B cell (primary cell): ENCODE results near the gene SLC24A3. TPM values are rescaled to one million over a fixed set of nuclear protein-coding genes. Genes with fewer than 3 reads are reported as not detected.

ENCODE experiments used
- ATAC-seq: fragments of 200-7000 bp; cut with Tn5 transposase; one replicate; pipeline ENCODE4 v1.10.0; 2021; ENCODE audit warnings: low read depth, mild to moderate bottlenecking, moderate number of reproducible peaks, moderate library complexity
- CTCF ChIA-PET: fragments of 350-600 bp; sonication (Branson Sonifier 250); formaldehyde crosslinking; loops from one replicate; lab custom pipeline; 2021; ENCODE audit warnings: antibody characterized with exemption, inconsistent platforms; lab: Charles Lee
- POLR2A ChIA-PET: fragments of 350-600 bp; sonication (Branson Sonifier 250); formaldehyde crosslinking; loops from one replicate; lab custom pipeline; 2021; ENCODE audit warnings: antibody characterized with exemption; lab: Charles Lee
- DNase-seq: peaks from one replicate; pipeline ENCODE4 v3.0.0; 2013
- H2AFZ ChIP-seq: 2 replicates; pipeline ENCODE4 v1.6.1; 2012; ENCODE audit warnings: mild to moderate bottlenecking, low read depth, low read length; ENCODE audit not compliant: insufficient read depth, poor library complexity, severe bottlenecking
- H3K27ac ChIP-seq, 2 donors: 1 replicate in 1 of 2; 2 replicates in 1 of 2; pipeline ENCODE4 v1.5.1; 2012 to 2013; ENCODE audit warnings: low read length in 2 of 2, mild to moderate bottlenecking in 2 of 2, moderate library complexity in 1 of 2
- H3K27me3 ChIP-seq, 4 experiments: fragments of 200-600 bp in 1 of 4; sonication (generic) in 1 of 4; replicated peaks in 1 of 4; 1 replicate in 2 of 4; 2 replicates in 2 of 4; pipeline versions ENCODE4 v1.6.1 to v1.7.0; 2013 to 2016; ENCODE audit warnings: low read length in 3 of 4, mild to moderate bottlenecking in 2 of 4, mixed read lengths in 1 of 4, moderate library complexity in 1 of 4; ENCODE audit not compliant: insufficient read depth in 4 of 4, control insufficient read depth in 3 of 4; ENCODE audit errors: control extremely low read depth in 1 of 4
- H3K36me3 ChIP-seq, 2 experiments: replicated peaks in 1 of 2; 1 replicate in 1 of 2; 2 replicates in 1 of 2; pipeline versions ENCODE4 v1.6.1 to v1.7.1; 2013; ENCODE audit warnings: low read length in 1 of 2; ENCODE audit not compliant: insufficient read depth in 2 of 2, control insufficient read depth in 1 of 2; ENCODE audit errors: control extremely low read depth in 1 of 2, extremely low read depth in 1 of 2
- H3K4me1 ChIP-seq, 2 donors: fragments of 200-600 bp in 1 of 2; sonication (generic) in 1 of 2; 1 replicate in 1 of 2; 2 replicates in 1 of 2; pipeline versions ENCODE4 v1.5.1 to v1.6.1; 2013 to 2017; ENCODE audit warnings: low read length in 2 of 2; ENCODE audit not compliant: control insufficient read depth in 2 of 2, insufficient read depth in 2 of 2
- H3K4me2 ChIP-seq: replicated peaks from 2 replicates; pipeline ENCODE3; 2012; ENCODE audit warnings: mild to moderate bottlenecking, low read depth, low read length; ENCODE audit not compliant: poor library complexity, severe bottlenecking
- H3K4me3 ChIP-seq, 5 experiments: fragments of 200-600 bp in 1 of 5; sonication (generic) in 1 of 5; 1 replicate in 3 of 5; 2 replicates in 2 of 5; pipeline versions ENCODE4 v1.5.1 to v1.7.0; 2011 to 2016; ENCODE audit warnings: low read length in 4 of 5, mild to moderate bottlenecking in 4 of 5, low read depth in 2 of 5, control low read depth in 1 of 5, moderate library complexity in 1 of 5; ENCODE audit not compliant: insufficient read depth in 1 of 5; ENCODE audit errors: control extremely low read depth in 1 of 5, extremely low read depth in 1 of 5
- H3K79me2 ChIP-seq: fragments of 200-600 bp; sonication (generic); one replicate; pipeline ENCODE4 v1.6.0; 2016; ENCODE audit warnings: low read length; ENCODE audit not compliant: control insufficient read depth, insufficient read depth
- H3K9ac ChIP-seq: fragments of 200-600 bp; sonication (generic); 2 replicates; pipeline ENCODE4 v1.6.1; 2017; ENCODE audit warnings: mild to moderate bottlenecking, low read length, moderate library complexity
- H3K9me3 ChIP-seq, 3 donors: one replicate each; pipeline versions ENCODE4 v1.6.1 to v1.7.1; 2013; ENCODE audit warnings: low read length in 2 of 3; ENCODE audit not compliant: control insufficient read depth in 2 of 3, insufficient read depth in 1 of 3; ENCODE audit errors: control extremely low read depth in 1 of 3
- H4K20me1 ChIP-seq: 2 replicates; pipeline ENCODE4 v1.6.0; 2012; ENCODE audit warnings: mild to moderate bottlenecking, low read length; ENCODE audit not compliant: insufficient read depth, control insufficient read depth, poor library complexity, severe bottlenecking
- H3K27ac Mint-ChIP-seq: one replicate; pipeline ENCODE4 v1.8.0; 2021; ENCODE audit warnings: mixed read lengths
- H3K27me3 Mint-ChIP-seq: one replicate; pipeline ENCODE4 v1.8.0; 2021; ENCODE audit warnings: mixed read lengths
- H3K4me1 Mint-ChIP-seq: one replicate; pipeline ENCODE4 v1.8.0; 2021; ENCODE audit warnings: mixed read lengths
- H3K4me3 Mint-ChIP-seq: one replicate; pipeline ENCODE4 v1.8.0; 2021; ENCODE audit warnings: mixed read lengths
- H3K9me3 Mint-ChIP-seq: one replicate; pipeline ENCODE4 v1.8.0; 2022; ENCODE audit warnings: mixed read lengths; ENCODE audit not compliant: insufficient read depth
- CTCF ChIP-seq: fragments of 200-600 bp; IDR thresholded peaks from one replicate; pipeline ENCODE4 v1.8.0; 2022; ENCODE audit warnings: antibody characterized with exemption, mild to moderate bottlenecking
- EZH2 ChIP-seq: IDR thresholded peaks from 2 replicates; pipeline ENCODE4 v1.6.1; 2012; ENCODE audit warnings: borderline replicate concordance, low read depth, mild to moderate bottlenecking, moderate library complexity, low read length; ENCODE audit not compliant: insufficient read depth, poor library complexity, severe bottlenecking
- WGBS: methylation state at CpG from one replicate; pipeline ENCODE4 v1.1.5; 2013; ENCODE audit warnings: missing lambda C conversion rate; ENCODE audit not compliant: insufficient coverage; 5-methylcytosine and 5-hydroxymethylcytosine counted together
- intact Hi-C: fragments of 100-400 bp; cut with micrococcal nuclease; formaldehyde crosslinking; loops from one replicate; pipeline ENCODE4 v1.10.0; 2022
- polyA plus RNA-seq: library from polyadenylated mRNA; depleted of rRNA; stranded (reverse); fragments of >200 nt; gene quantifications from 2 replicates; pipeline ENCODE4 v1.2.3, GENCODE V29; 2012
- total RNA-seq, 2 donors: library from RNA; stranded (reverse); fragments of 120-200 nt in 1 of 2; gene quantifications; 1 replicate in 1 of 2; 2 replicates in 1 of 2; pipeline versions ENCODE4 v1.2.3 to v1.2.4, GENCODE V29; 2013 to 2022

SLC24A3 gene
- total and polyA plus RNA-seq, 2 donors (not counting 1 experiment from before 2014, with no cell fraction given) = not detected

DNA sequence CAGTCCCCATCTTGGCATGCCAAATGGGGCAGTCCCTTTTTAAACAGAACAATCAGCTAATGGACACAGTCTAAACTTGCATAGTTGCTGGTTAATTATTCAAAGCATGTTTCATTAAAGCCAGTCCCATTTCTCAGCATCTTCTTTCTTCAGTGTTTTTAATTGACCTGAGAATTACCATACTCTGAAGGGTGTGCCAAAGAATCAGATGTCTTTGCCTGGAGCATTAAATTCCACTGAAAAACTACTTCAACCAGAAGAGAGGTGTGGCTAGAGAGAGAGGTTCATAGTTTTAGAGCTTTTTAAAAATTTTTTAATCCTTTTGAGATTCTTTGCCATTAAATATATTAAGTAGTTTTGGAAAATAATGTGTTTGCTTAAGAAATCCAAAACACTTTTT, 37.9 kb downstream of the SLC24A3 start:
- no peak for TF ChIP-seq EZH2
- TF ChIP-seq CTCF = no peak
- no peak overlapping the region for H3K9ac ChIP-seq
- DNase-seq (no peak), ATAC-seq (no peak)
- POLR2A ChIA-PET = no interaction called here
- intact Hi-C loops = no loop called here
- Mint-ChIP-seq H3K4me3 (no peak overlapping the region), H3K27ac (no peak overlapping the region), H3K4me1 (no peaks in the 10 kb centered on the region), H3K27me3 (peaks cover 10% of the 10 kb centered on the region), H3K9me3 (no peaks in the 10 kb centered on the region)
- no peaks in the 10 kb centered on the region for H3K36me3 ChIP-seq
- H3K9me3 ChIP-seq = peaks cover 0 to 4% (median 0%) of the 10 kb centered on the region in 3 donors
- no peak overlapping the region for H3K4me2 ChIP-seq
- CTCF ChIA-PET = interaction anchor here (1.1 to 1.4 kb wide), 2 partner anchors 11 to 618 kb away, joined by 3 to 5 read pairs; no protein-coding TSS in a partner anchor
- H3K4me3 ChIP-seq = no peak overlapping the region
- H4K20me1 ChIP-seq = no peaks in the 10 kb centered on the region
- H2AFZ ChIP-seq = no peak overlapping the region
- H3K27ac ChIP-seq = no peak overlapping the region
- no peaks in the 10 kb centered on the region for H3K4me1 ChIP-seq
- H3K27me3 ChIP-seq = no peaks in the 10 kb centered on the region
- H3K79me2 ChIP-seq = no peaks in the 10 kb centered on the region

DNA sequence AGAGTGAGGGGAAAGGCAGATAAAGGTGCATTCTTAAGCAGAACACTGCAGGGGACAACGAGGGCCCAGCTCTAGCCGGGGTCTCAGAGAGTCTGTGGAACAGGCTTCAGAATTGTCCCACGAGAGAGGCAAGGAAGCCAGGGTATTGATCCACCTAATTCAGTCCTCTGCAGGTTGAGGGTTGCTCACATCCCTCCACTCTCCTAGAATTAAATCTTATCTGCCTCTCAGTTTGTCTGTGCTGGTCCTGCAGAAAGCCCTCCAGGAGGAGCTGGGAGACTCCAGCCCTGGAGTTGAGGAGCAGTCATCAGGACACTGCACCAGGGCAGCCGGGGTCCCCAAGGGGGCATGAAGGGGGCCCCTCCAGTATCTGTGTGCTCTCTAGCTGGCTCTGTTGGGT, 39.1 kb downstream of the SLC24A3 start:
- no peaks in the 10 kb centered on the region for H3K27me3 ChIP-seq
- H3K27ac ChIP-seq = no peak overlapping the region
- Mint-ChIP-seq H3K27ac (no peak overlapping the region), H3K4me1 (no peaks in the 10 kb centered on the region), H3K27me3 (peaks cover 10% of the 10 kb centered on the region), H3K9me3 (no peaks in the 10 kb centered on the region), H3K4me3 (no peak overlapping the region)
- no peak for DNase-seq
- ATAC-seq = no peak
- H3K9ac ChIP-seq = no peak overlapping the region
- H3K4me3 ChIP-seq = no peak overlapping the region
- H2AFZ ChIP-seq = no peak overlapping the region
- ChIA-PET POLR2A (no interaction called here), CTCF (no interaction called here)
- no peak overlapping the region for H3K4me2 ChIP-seq
- no peak for TF ChIP-seq CTCF
- no peak for TF ChIP-seq EZH2
- H4K20me1 ChIP-seq = no peaks in the 10 kb centered on the region
- 86% methylated on average over 4 of the region's 4 CpGs for WGBS
- peaks cover 0 to 4% (median 0%) of the 10 kb centered on the region in 3 donors for H3K9me3 ChIP-seq
- intact Hi-C loops = no loop called here
- no peaks in the 10 kb centered on the region for H3K4me1 ChIP-seq
- H3K36me3 ChIP-seq = no peaks in the 10 kb centered on the region
- no peaks in the 10 kb centered on the region for H3K79me2 ChIP-seq
